T-helper 2 cell (primary cell): ENCODE results near the gene SLC19A1.
A peak's percentile ranks its signal among the peaks of the same experiment; 100 is the strongest.
"Not testable (repeated sequence)": the region's sequence is repeated elsewhere in the genome, so short reads cannot be mapped to it uniquely, and the experiment has no call there.

Experiments
- DNase-seq, 5 experiments: peaks; one replicate each; pipeline versions ENCODE4 v3.0.0 to v3.0.0-alpha.2; 2012 to 2022

Gene SLC19A1

GRCh38 chr21:45504516-45505415 is 37.5 kb downstream of the SLC19A1 start:
- peak in 1 of 5 experiments; percentile 8 for DNase-seq

GRCh38 chr21:45504021-45504515 is 38.2 kb downstream of the SLC19A1 start:
- DNase-seq, result no peak

GRCh38 chr21:45503226-45503625 is 39.0 kb downstream of the SLC19A1 start:
- not testable (repeated sequence) for DNase-seq

GRCh38 chr21:45502600-45502999 is 39.6 kb downstream of the SLC19A1 start:
- no peak for DNase-seq

GRCh38 chr21:45502006-45502345 is 40.3 kb downstream of the SLC19A1 start:
- DNase-seq, result peak in 1 of 5 experiments; percentile 7

GRCh38 chr21:45501081-45502005 is 40.9 kb downstream of the SLC19A1 start:
- DNase-seq, result peak in 1 of 5 experiments; percentile 21

GRCh38 chr21:45499970-45500577 is 42.2 kb downstream of the SLC19A1 start:
- no peak for DNase-seq

- no peak for DNase-seq
These were observed 43.0 kb downstream of the SLC19A1 start for GRCh38 chr21:45499201-45499750.

- DNase-seq, result no peak
These were observed 43.6 kb downstream of the SLC19A1 start for GRCh38 chr21:45498646-45499000.

- no peak for DNase-seq
These were observed 44.2 kb downstream of the SLC19A1 start for GRCh38 chr21:45497846-45498645.

- peak in 1 of 5 experiments; percentile 2 for DNase-seq
These were observed 45.0 kb downstream of the SLC19A1 start for GRCh38 chr21:45496968-45497845.

- no peak for DNase-seq
These were observed 45.9 kb downstream of the SLC19A1 start for GRCh38 chr21:45496151-45496967.

- no peak for DNase-seq
These were observed 47.2 kb downstream of the SLC19A1 start for GRCh38 chr21:45494851-45495680.

- no peak for DNase-seq
These were observed 47.9 kb downstream of the SLC19A1 start for GRCh38 chr21:45494135-45494850.

- no peak for DNase-seq
These were observed 48.7 kb downstream of the SLC19A1 start for GRCh38 chr21:45493401-45494001.

GRCh38 chr21:45492765-45493164 is 49.5 kb downstream of the SLC19A1 start:
- no peak for DNase-seq

- DNase-seq, result no peak
These were observed 50.6 kb downstream of the SLC19A1 start for GRCh38 chr21:45491623-45492022.

GRCh38 chr21:45491056-45491455 is 51.2 kb downstream of the SLC19A1 start:
- no peak for DNase-seq
